H9 (cell line): ENCODE data around the gene CCNQ. TPM values are rescaled to one million over a fixed set of nuclear protein-coding genes. Genes with fewer than 3 reads are reported as not detected.

Source experiments
- DNase-seq: peaks from one replicate; pipeline ENCODE4 v3.0.0-alpha.2; 2017
- H2AFZ ChIP-seq: one replicate; pipeline ENCODE4 v1.6.1; 2013; ENCODE audit warnings: mild to moderate bottlenecking, low read length, control low read depth, moderate library complexity
- H2AK5ac ChIP-seq: 2 replicates; pipeline ENCODE4 v1.6.1; 2013; ENCODE audit warnings: low read length, control low read depth, mixed read lengths; ENCODE audit not compliant: insufficient read length
- H2BK120ac ChIP-seq: one replicate; pipeline ENCODE4 v1.6.1; 2013; ENCODE audit warnings: low read depth, mild to moderate bottlenecking, low read length, control low read depth, inconsistent platforms; ENCODE audit not compliant: poor library complexity, severe bottlenecking
- H2BK12ac ChIP-seq: 2 replicates; pipeline ENCODE4 v1.6.1; 2013; ENCODE audit warnings: low read length, control low read depth, mixed read lengths, low read depth; ENCODE audit not compliant: insufficient read length
- H2BK15ac ChIP-seq: 2 replicates; pipeline ENCODE4 v1.6.1; 2013; ENCODE audit warnings: low read depth, low read length, control low read depth
- H2BK20ac ChIP-seq: one replicate; pipeline ENCODE4 v1.6.1; 2013; ENCODE audit warnings: low read depth, mild to moderate bottlenecking, low read length, control low read depth, inconsistent platforms; ENCODE audit not compliant: poor library complexity, severe bottlenecking
- H2BK5ac ChIP-seq: 2 replicates; pipeline ENCODE4 v1.6.1; 2013; ENCODE audit warnings: low read length, control low read depth, mixed read lengths; ENCODE audit not compliant: insufficient read length
- H3K14ac ChIP-seq: 2 replicates; pipeline ENCODE4 v1.6.1; 2013; ENCODE audit warnings: low read length, control low read depth; ENCODE audit not compliant: insufficient read depth
- H3K18ac ChIP-seq: 2 replicates; pipeline ENCODE4 v1.6.1; 2013; ENCODE audit warnings: low read depth, mild to moderate bottlenecking, mixed read lengths, low read length, control low read depth; ENCODE audit not compliant: insufficient read length
- H3K23ac ChIP-seq: 2 replicates; pipeline ENCODE4 v1.6.1; 2013; ENCODE audit warnings: low read length, control low read depth, mixed read lengths, low read depth; ENCODE audit not compliant: insufficient read length
- H3K23me2 ChIP-seq: 2 replicates; pipeline ENCODE4 v1.6.1; 2013; ENCODE audit warnings: low read depth, mild to moderate bottlenecking, mixed read lengths, low read length, control low read depth; ENCODE audit not compliant: insufficient read length, poor library complexity, severe bottlenecking
- H3K27ac ChIP-seq: 2 replicates; pipeline ENCODE4 v1.5.1; 2013; ENCODE audit warnings: low read length, control low read depth, mixed read lengths, low read depth; ENCODE audit not compliant: insufficient read length
- H3K27me3 ChIP-seq: 2 replicates; pipeline ENCODE4 v1.6.1; 2013; ENCODE audit warnings: low read length, control low read depth, inconsistent platforms; ENCODE audit not compliant: insufficient read depth
- H3K4ac ChIP-seq: 2 replicates; pipeline ENCODE4 v1.6.1; 2013; ENCODE audit warnings: low read depth, mild to moderate bottlenecking, control low read depth, inconsistent platforms, low read length, moderate library complexity
- H3K4me1 ChIP-seq: 2 replicates; pipeline ENCODE4 v1.6.1; 2013; ENCODE audit warnings: low read length, control low read depth, inconsistent platforms; ENCODE audit not compliant: insufficient read depth
- H3K4me2 ChIP-seq: 2 replicates; pipeline ENCODE4 v1.6.1; 2013; ENCODE audit warnings: low read length, control low read depth, mixed read lengths; ENCODE audit not compliant: insufficient read length, insufficient read depth
- H3K56ac ChIP-seq: 2 replicates; pipeline ENCODE4 v1.6.1; 2013; ENCODE audit warnings: low read depth, mild to moderate bottlenecking, mixed read lengths, low read length, control low read depth; ENCODE audit not compliant: insufficient read length
- H3K79me1 ChIP-seq: 2 replicates; pipeline ENCODE4 v1.6.1; 2013; ENCODE audit warnings: low read depth, mild to moderate bottlenecking, moderate library complexity, low read length, control low read depth, inconsistent platforms; ENCODE audit not compliant: insufficient read depth, poor library complexity, severe bottlenecking
- H3K79me2 ChIP-seq: 2 replicates; pipeline ENCODE4 v1.6.1; 2013; ENCODE audit warnings: low read length, control low read depth, inconsistent platforms; ENCODE audit not compliant: insufficient read depth
- H3K9ac ChIP-seq: 2 replicates; pipeline ENCODE4 v1.6.1; 2013; ENCODE audit warnings: low read length, control low read depth, mixed read lengths; ENCODE audit not compliant: insufficient read length; ENCODE audit errors: extremely low read depth
- H3K9me3 ChIP-seq: one replicate; pipeline ENCODE4 v1.6.1; 2013; ENCODE audit warnings: low read depth, low read length, inconsistent platforms; ENCODE audit not compliant: control insufficient read depth
- H3T11ph ChIP-seq: one replicate; pipeline ENCODE4 v1.6.1; 2013; ENCODE audit warnings: mild to moderate bottlenecking, low read length, control low read depth, inconsistent platforms
- H4K20me1 ChIP-seq: one replicate; pipeline ENCODE4 v1.6.1; 2013; ENCODE audit not compliant: control insufficient read depth, insufficient read length, insufficient read depth
- H4K5ac ChIP-seq: 2 replicates; pipeline ENCODE4 v1.6.1; 2013; ENCODE audit warnings: low read depth, mild to moderate bottlenecking, mixed read lengths, low read length, control low read depth; ENCODE audit not compliant: insufficient read length
- H4K8ac ChIP-seq: replicated peaks from 2 replicates; pipeline ENCODE4 v1.6.1; 2013; ENCODE audit warnings: low read length, control low read depth, mixed read lengths, low read depth; ENCODE audit not compliant: insufficient read length
- H4K91ac ChIP-seq: 2 replicates; pipeline ENCODE4 v1.6.1; 2013; ENCODE audit warnings: low read depth, mild to moderate bottlenecking, moderate library complexity, mixed read lengths, low read length, control low read depth; ENCODE audit not compliant: insufficient read length
- H3K27ac Mint-ChIP-seq, 3 experiments: 2 replicates in 2 of 3; 3 replicates in 1 of 3; pipeline ENCODE4 v1.8.0; 2020 to 2021; ENCODE audit warnings: mixed read lengths in 3 of 3, mild to moderate bottlenecking in 1 of 3, moderate library complexity in 1 of 3
- H3K27me3 Mint-ChIP-seq: 2 replicates; pipeline ENCODE4 v1.8.0; 2021; ENCODE audit warnings: low read depth, mild to moderate bottlenecking, moderate library complexity, mixed read lengths
- H3K36me3 Mint-ChIP-seq, 3 experiments: 2 replicates in 2 of 3; 3 replicates in 1 of 3; pipeline ENCODE4 v1.8.0; 2020 to 2021; ENCODE audit warnings: low read depth in 3 of 3, mixed read lengths in 3 of 3; ENCODE audit not compliant: insufficient read depth in 1 of 3
- H3K4me1 Mint-ChIP-seq, 2 experiments: 2 replicates each; pipeline ENCODE4 v1.8.0; 2020; ENCODE audit warnings: mixed read lengths in 2 of 2
- H3K4me3 Mint-ChIP-seq, 2 experiments: 2 replicates in 1 of 2; 3 replicates in 1 of 2; pipeline ENCODE4 v1.8.0; 2020 to 2021; ENCODE audit warnings: mild to moderate bottlenecking in 2 of 2, mixed read lengths in 2 of 2, moderate library complexity in 1 of 2
- H3K9me3 Mint-ChIP-seq, 2 experiments: 2 replicates in 1 of 2; 3 replicates in 1 of 2; pipeline ENCODE4 v1.8.0; 2020; ENCODE audit warnings: mild to moderate bottlenecking in 2 of 2, mixed read lengths in 2 of 2, moderate library complexity in 1 of 2
- WGBS: extraction: QIAGEN DNeasy Blood & Tissue Kit; methylation state at CpG from one replicate; pipeline ENCODE4 v1.1.7; 2013; ENCODE audit warnings: missing lambda C conversion rate, low lambda C conversion rate, mixed read lengths; ENCODE audit not compliant: insufficient read length; ENCODE audit errors: extremely low coverage; 5-methylcytosine and 5-hydroxymethylcytosine counted together
- total RNA-seq: library from RNA; stranded (reverse); gene quantifications from 2 replicates; pipeline ENCODE4 v1.2.1, GENCODE V29; 2021
- TF ChIP-seq, protein P1 (sequence below): fragments of 200-600 bp; sonication (generic); conservative IDR thresholded peaks from 3 replicates; pipeline ENCODE4 v1.8.0; 2021; ENCODE audit warnings: antibody characterized with exemption, mild to moderate bottlenecking

CCNQ gene
- total RNA-seq, 1 experiment from 2014 or later, result 18.4 TPM

DNA sequence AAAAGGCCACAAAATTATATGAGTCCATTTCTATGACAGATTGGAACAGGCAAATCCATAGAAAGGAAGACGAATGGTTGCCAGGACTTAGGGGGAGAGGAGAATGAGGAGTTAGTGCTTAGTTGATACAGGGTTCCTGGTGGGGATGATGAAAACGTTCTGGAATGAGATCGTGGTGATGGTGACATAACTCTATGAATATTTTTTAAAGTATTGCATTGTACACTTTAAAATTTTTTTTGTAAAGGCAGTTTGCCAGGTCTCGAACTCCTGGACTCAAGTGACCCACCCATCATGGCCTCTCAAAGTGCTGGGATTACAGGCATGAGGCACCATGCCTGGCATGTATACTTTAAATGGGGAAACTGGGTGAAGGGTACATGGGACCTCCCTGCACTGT lies 9.9 kb upstream of the CCNQ start:
- no peak overlapping the region for H2AFZ ChIP-seq
- H3K9ac ChIP-seq, result no peak overlapping the region
- H3K27ac ChIP-seq, result no peak overlapping the region
- no peak overlapping the region for H2BK20ac ChIP-seq
- peaks cover 25% of the 10 kb centered on the region for H3K9me3 ChIP-seq
- H4K5ac ChIP-seq, result no peak overlapping the region
- H3K14ac ChIP-seq, result no peak overlapping the region
- H2BK120ac ChIP-seq, result no peak overlapping the region
- TF ChIP-seq, protein P1, sequence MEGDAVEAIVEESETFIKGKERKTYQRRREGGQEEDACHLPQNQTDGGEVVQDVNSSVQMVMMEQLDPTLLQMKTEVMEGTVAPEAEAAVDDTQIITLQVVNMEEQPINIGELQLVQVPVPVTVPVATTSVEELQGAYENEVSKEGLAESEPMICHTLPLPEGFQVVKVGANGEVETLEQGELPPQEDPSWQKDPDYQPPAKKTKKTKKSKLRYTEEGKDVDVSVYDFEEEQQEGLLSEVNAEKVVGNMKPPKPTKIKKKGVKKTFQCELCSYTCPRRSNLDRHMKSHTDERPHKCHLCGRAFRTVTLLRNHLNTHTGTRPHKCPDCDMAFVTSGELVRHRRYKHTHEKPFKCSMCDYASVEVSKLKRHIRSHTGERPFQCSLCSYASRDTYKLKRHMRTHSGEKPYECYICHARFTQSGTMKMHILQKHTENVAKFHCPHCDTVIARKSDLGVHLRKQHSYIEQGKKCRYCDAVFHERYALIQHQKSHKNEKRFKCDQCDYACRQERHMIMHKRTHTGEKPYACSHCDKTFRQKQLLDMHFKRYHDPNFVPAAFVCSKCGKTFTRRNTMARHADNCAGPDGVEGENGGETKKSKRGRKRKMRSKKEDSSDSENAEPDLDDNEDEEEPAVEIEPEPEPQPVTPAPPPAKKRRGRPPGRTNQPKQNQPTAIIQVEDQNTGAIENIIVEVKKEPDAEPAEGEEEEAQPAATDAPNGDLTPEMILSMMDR, result no peak
- H3T11ph ChIP-seq, result no peak overlapping the region
- peaks cover 5% of the 10 kb centered on the region for H3K23me2 ChIP-seq
- H3K4me1 Mint-ChIP-seq, result 0 out of 4 replicates have a peak, but pooled peaks cover 0 to 3% of the 10 kb centered on the region in 2 experiments
- H3K27me3 ChIP-seq, result no peaks in the 10 kb centered on the region; the same call in 1 of the 2 replicates
- no peak overlapping the region for H4K91ac ChIP-seq
- WGBS, result no CpG with 5 or more reads among the region's 4 CpGs
- H3K9me3 Mint-ChIP-seq, result peaks cover 64 to 76% of the 10 kb centered on the region in 2 experiments
- H3K4me1 ChIP-seq, result no peaks in the 10 kb centered on the region
- no peak for DNase-seq
- no peak overlapping the region for H3K4ac ChIP-seq
- H3K4me3 Mint-ChIP-seq, result no peak overlapping the region
- H3K23ac ChIP-seq, result no peak overlapping the region
- no peak overlapping the region for H3K18ac ChIP-seq
- H2BK15ac ChIP-seq, result no peak overlapping the region
- H3K27me3 Mint-ChIP-seq, result peaks cover 85% of the 10 kb centered on the region
- H2BK12ac ChIP-seq, result no peak overlapping the region
- H2BK5ac ChIP-seq, result no peak overlapping the region
- H4K8ac ChIP-seq, result no peak overlapping the region
- H3K56ac ChIP-seq, result no peak overlapping the region
- H4K20me1 ChIP-seq, result no peaks in the 10 kb centered on the region
- H3K27ac Mint-ChIP-seq, result no peak overlapping the region
- H3K36me3 Mint-ChIP-seq, result peaks cover 0 to 3% (median 0%) of the 10 kb centered on the region in 3 experiments; a peak in 3 of 7 replicates
- H3K79me2 ChIP-seq, result no peaks in the 10 kb centered on the region
- no peak overlapping the region for H3K4me2 ChIP-seq
- no peaks in the 10 kb centered on the region for H3K79me1 ChIP-seq
- H2AK5ac ChIP-seq, result no peak overlapping the region
